LoVo (cell line): ENCODE measurements around the gene RAD51B.

Experiments used
- DNase-seq: peaks from one replicate; pipeline ENCODE4 v3.0.0-alpha.2; 2016; ENCODE audit warnings: low spot score

The RAD51B gene

GRCh38 chr14:68464711-68465110 is 645.1 kb downstream of the RAD51B start:
- peak; percentile 63 for DNase-seq

- peak; percentile 60 for DNase-seq
These were observed 647.0 kb downstream of the RAD51B start for GRCh38 chr14:68466491-68466977.

- no peak for DNase-seq
These were observed 647.8 kb downstream of the RAD51B start for GRCh38 chr14:68467425-68467824.

- no peak for DNase-seq
These were observed 649.0 kb downstream of the RAD51B start for GRCh38 chr14:68468437-68469207.

GRCh38 chr14:68469208-68469713 is 649.7 kb downstream of the RAD51B start:
- DNase-seq, result no peak

GRCh38 chr14:68470361-68470760 is 650.8 kb downstream of the RAD51B start:
- DNase-seq, result no peak

GRCh38 chr14:68471029-68471963 is 651.7 kb downstream of the RAD51B start:
- no peak for DNase-seq

GRCh38 chr14:68471964-68472508 is 652.5 kb downstream of the RAD51B start:
- DNase-seq, result no peak

- no peak for DNase-seq
These were observed 653.5 kb downstream of the RAD51B start for GRCh38 chr14:68473069-68473468.

GRCh38 chr14:68473794-68474193 is 654.2 kb downstream of the RAD51B start:
- DNase-seq, result no peak

- no peak for DNase-seq
These were observed 655.2 kb downstream of the RAD51B start for GRCh38 chr14:68474741-68475140.

GRCh38 chr14:68475802-68476201 is 656.2 kb downstream of the RAD51B start:
- no peak for DNase-seq

GRCh38 chr14:68476212-68477109 is 656.9 kb downstream of the RAD51B start:
- DNase-seq, result no peak

GRCh38 chr14:68477110-68477455 is 657.5 kb downstream of the RAD51B start:
- no peak for DNase-seq

- no peak for DNase-seq
These were observed 658.0 kb downstream of the RAD51B start for GRCh38 chr14:68477461-68478085.

- no peak for DNase-seq
These were observed 659.7 kb downstream of the RAD51B start for GRCh38 chr14:68479247-68479646.

- no peak for DNase-seq
These were observed 662.4 kb downstream of the RAD51B start for GRCh38 chr14:68482018-68482417.

GRCh38 chr14:68482772-68483395 is 663.3 kb downstream of the RAD51B start:
- DNase-seq, result no peak

- no peak for DNase-seq
These were observed 666.6 kb downstream of the RAD51B start for GRCh38 chr14:68486033-68486732.

GRCh38 chr14:68486809-68487208 is 667.2 kb downstream of the RAD51B start:
- no peak for DNase-seq
